G401 (cell line): ENCODE results near the gene BRCA2. TPM values are rescaled to one million over a fixed set of nuclear protein-coding genes. Genes with fewer than 3 reads are reported as not detected.

Experiments used
- DNase-seq: peaks from one replicate; pipeline ENCODE4 v3.0.0-alpha.2; 2015; ENCODE audit warnings: low spot score
- in situ Hi-C: cut with HindIII; loops from 2 replicates; pipeline ENCODE4 v1.10.0; 2016; ENCODE audit warnings: low sequenced_read_pairs, mixed read lengths
- total RNA-seq: library from RNA; depleted of rRNA; stranded (reverse); fragments of >200 nt; shearing (Covaris generic); gene quantifications from 2 replicates; pipeline ENCODE4 v1.2.3, GENCODE V29; 2014; rRNA removed

The BRCA2 gene
- total RNA-seq, 1 experiment from 2014 or later: 15.5 TPM

- in situ Hi-C loops: no loop called here
Measured at GRCh38 chr13:32448972-32449371, 133.7 kb downstream of the BRCA2 start.

More at GRCh38 chr13:32448972-32449371, 133.7 kb downstream of the BRCA2 start:
- no peak for DNase-seq

Other genes starting within 250 kb of the BRCA2 start
- gene ZAR1L, start 145 bp upstream of the BRCA2 start, total RNA-seq: not detected in 2 replicates
- gene N4BP2L1, start 112.6 kb downstream of the BRCA2 start, total RNA-seq: 0.47 and 0.80 TPM in 2 replicates
- 54.3 and 72.8 TPM in 2 replicates for gene N4BP2L2, start 223.3 kb downstream of the BRCA2 start, total RNA-seq